Stimulated activated naive B cell treated with anti-CD40 and anti-IgM and Interleukin-4, amounts not matched to agents 10 μg/mL and 1 μg/mL and 100 μg/mL, for 72 hours (primary cell): ENCODE measurements around the gene MROH7.
A peak's percentile ranks its signal among the peaks of the same experiment; 100 is the strongest.

Experiments used
- ATAC-seq, 2 donors: fragments of 150-1000 bp; cut with Tn5 transposase; replicated peaks; 2 replicates each; pipeline ENCODE4 v1.10.0; 2021; ENCODE audit warnings: moderate library complexity in 1 of 2
- DNase-seq: peaks from one replicate; pipeline ENCODE4 v3.0.0; 2021
- H3K27ac Mint-ChIP-seq: one replicate; pipeline ENCODE4 v1.8.0; 2022; ENCODE audit warnings: mild to moderate bottlenecking, mixed read lengths
- H3K27me3 Mint-ChIP-seq, 2 donors: one replicate each; pipeline ENCODE4 v1.8.0; 2022; ENCODE audit warnings: mixed read lengths in 2 of 2
- H3K36me3 Mint-ChIP-seq, 2 donors: one replicate each; pipeline ENCODE4 v1.8.0; 2022; ENCODE audit warnings: mixed read lengths in 2 of 2, mild to moderate bottlenecking in 1 of 2
- H3K4me1 Mint-ChIP-seq, 2 donors: one replicate each; pipeline ENCODE4 v1.8.0; 2022; ENCODE audit warnings: mixed read lengths in 2 of 2, mild to moderate bottlenecking in 1 of 2
- H3K4me3 Mint-ChIP-seq, 2 donors: one replicate each; pipeline ENCODE4 v1.8.0; 2022; ENCODE audit warnings: mild to moderate bottlenecking in 2 of 2, mixed read lengths in 2 of 2, moderate library complexity in 1 of 2
- H3K9me3 Mint-ChIP-seq, 2 donors: one replicate each; pipeline ENCODE4 v1.8.0; 2022; ENCODE audit warnings: mixed read lengths in 2 of 2, mild to moderate bottlenecking in 1 of 2

The MROH7 gene

DNA sequence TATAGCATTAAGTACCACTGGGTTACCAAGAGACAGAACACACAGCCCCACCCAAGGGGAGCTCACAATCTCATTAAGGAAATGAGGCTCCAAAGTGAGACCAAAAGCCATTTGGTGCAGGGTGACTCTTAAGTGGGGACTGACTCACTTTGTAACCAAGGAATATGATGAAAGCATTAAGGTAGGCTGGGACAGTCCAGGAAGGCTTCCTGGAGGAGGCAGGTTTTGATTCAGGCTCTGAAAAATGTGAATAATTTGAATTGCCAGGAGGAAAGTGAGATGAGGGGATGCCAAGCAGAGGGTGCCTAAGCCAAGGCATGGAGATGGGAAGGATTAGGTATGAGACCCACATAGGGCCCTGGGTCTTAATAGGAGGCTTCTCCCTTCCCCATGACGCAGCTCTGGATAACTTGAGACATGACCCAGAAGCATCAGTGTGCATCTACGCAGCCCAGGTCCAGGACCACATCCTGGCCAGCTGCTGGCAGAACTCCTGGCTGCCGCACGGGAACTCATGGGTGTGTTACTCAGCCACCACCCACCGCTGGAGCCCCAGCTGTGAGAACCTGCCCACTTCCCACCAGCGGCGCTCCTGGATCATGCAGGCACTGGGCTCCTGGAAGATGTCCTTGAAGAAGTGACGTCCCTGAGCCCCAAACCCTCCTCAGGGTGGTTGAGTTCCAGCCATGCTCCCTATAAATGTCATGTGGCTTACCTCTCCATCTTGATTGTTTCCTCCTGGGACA lies 68.1 kb downstream of the MROH7 start:
- peaks cover 0 to under 1% of the 10 kb centered on the region in 2 donors for H3K4me1 Mint-ChIP-seq
- H3K27ac Mint-ChIP-seq: no peak overlapping the region
- no peak overlapping the region for H3K4me3 Mint-ChIP-seq
- ATAC-seq (no peak), DNase-seq (no peak)
- H3K9me3 Mint-ChIP-seq: no peaks in the 10 kb centered on the region
- no peaks in the 10 kb centered on the region for H3K36me3 Mint-ChIP-seq
- H3K27me3 Mint-ChIP-seq: peaks cover 17 to 32% of the 10 kb centered on the region in 2 donors

DNA sequence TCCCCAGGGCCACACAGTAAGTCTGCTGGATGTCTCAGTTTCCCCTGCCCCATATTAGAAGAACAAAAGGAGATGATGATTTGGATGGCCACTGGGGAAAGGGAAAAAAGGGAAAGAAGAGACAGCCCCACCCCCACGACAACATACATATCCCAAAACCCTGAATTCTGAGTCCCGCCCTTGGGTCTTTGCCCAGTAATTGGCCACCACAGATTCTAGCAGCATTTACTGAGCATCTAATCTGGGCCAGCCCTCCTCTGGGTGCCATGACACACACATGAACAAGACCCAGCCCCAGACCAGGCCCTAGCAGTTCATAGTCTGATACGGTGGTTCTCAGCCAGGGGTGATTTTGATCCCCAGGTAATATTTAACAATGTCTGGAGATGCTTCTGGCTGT lies 68.8 kb downstream of the MROH7 start:
- Mint-ChIP-seq H3K27ac (no peak overlapping the region), H3K36me3 (no peaks in the 10 kb centered on the region), H3K9me3 (no peaks in the 10 kb centered on the region), H3K4me3 (no peak overlapping the region), H3K27me3 (peaks cover 14 to 32% of the 10 kb centered on the region in 2 donors), H3K4me1 (peaks cover 4 to 8% of the 10 kb centered on the region in 2 donors)
- ATAC-seq (no peak), DNase-seq (no peak)

DNA sequence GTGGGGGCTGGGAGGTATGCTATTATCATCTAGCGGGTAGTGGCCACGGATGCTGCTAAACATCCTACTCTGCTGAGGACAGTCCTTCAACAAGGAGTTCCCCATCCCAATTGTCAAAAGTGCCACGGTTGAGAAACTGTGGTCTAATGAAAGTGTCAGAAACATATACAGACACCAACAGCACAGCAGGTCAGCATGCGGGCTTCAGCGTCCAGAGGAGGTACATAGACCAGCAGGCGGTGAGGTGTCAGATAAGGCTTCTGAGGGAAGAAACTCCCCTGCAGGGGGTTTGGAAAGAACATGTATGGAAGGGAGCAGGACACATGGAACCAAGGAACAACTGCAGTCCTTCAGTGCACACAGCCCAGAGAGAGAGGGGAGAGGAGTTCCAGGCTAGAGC lies 69.3 kb downstream of the MROH7 start:
- Mint-ChIP-seq H3K27me3 (peaks cover 13 to 32% of the 10 kb centered on the region in 2 donors), H3K9me3 (no peaks in the 10 kb centered on the region), H3K4me3 (no peak overlapping the region), H3K27ac (no peak overlapping the region), H3K36me3 (no peaks in the 10 kb centered on the region), H3K4me1 (peaks cover 4 to 9% of the 10 kb centered on the region in 2 donors)
- no peak for ATAC-seq
- DNase-seq: no peak

DNA sequence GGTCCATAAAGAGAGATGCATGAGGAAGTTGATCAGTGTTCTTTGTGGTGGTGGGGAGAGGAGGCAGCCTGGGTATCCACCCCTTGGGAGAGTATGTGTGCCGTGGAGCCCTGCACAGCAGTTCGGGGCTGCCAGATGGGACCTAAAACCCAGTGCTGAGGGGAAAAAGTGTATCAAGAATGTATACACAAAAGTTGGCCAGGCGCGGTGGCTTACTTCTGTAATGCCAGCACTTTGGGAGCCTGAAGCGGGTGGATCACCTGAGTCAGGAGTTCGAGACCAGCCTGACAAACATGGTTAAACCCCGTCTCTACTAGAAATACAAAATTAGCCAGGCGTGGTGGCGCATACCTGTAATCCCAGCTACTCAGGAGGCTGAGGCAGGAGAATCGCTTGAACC lies 70.0 kb downstream of the MROH7 start:
- ATAC-seq (no peak), DNase-seq (no peak)
- Mint-ChIP-seq H3K4me3 (no peak overlapping the region), H3K36me3 (no peaks in the 10 kb centered on the region), H3K27ac (no peak overlapping the region), H3K9me3 (no peaks in the 10 kb centered on the region), H3K27me3 (peaks cover 13 to 32% of the 10 kb centered on the region in 2 donors), H3K4me1 (peaks cover 9 to 16% of the 10 kb centered on the region in 2 donors)

DNA sequence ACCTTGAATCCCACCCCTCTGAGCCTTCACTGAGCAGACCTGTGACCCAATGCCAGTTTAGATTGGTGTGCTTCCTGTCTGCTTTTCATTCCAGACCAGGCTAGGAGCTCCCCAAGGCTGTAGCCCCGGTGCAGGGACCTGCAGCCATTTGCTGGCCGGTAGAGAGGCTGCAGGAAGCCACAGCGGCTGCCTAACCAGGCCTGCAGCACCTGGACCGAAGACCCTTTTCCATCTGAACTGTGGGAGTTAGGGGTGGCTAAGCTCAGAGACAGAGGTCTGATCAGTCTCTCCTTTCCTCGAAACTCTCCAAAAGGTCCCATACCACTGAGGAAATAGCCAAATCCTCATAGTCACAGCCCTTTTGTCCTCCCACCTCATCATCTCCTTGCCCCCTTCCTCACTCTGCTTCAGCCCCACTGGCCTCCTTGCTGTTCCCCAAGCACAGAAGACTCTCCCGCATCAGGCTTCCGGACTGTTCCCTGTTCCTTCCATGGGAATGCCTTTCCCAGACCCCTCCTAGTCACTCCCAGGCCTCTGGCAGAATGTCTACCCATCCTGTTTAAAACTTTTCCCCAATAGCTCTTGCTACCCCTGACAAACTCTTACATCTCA lies 73.4 kb downstream of the MROH7 start:
- Mint-ChIP-seq H3K9me3 (no peaks in the 10 kb centered on the region), H3K4me3 (peak overlapping the region; percentile 89 to 95), H3K4me1 (peaks cover 16 to 38% of the 10 kb centered on the region in 2 donors), H3K27me3 (peaks cover 4 to 8% of the 10 kb centered on the region in 2 donors), H3K36me3 (peaks cover 4 to 12% of the 10 kb centered on the region in 2 donors), H3K27ac (peak overlapping the region; percentile 97)
- ATAC-seq: no peak
- DNase-seq: no peak

DNA sequence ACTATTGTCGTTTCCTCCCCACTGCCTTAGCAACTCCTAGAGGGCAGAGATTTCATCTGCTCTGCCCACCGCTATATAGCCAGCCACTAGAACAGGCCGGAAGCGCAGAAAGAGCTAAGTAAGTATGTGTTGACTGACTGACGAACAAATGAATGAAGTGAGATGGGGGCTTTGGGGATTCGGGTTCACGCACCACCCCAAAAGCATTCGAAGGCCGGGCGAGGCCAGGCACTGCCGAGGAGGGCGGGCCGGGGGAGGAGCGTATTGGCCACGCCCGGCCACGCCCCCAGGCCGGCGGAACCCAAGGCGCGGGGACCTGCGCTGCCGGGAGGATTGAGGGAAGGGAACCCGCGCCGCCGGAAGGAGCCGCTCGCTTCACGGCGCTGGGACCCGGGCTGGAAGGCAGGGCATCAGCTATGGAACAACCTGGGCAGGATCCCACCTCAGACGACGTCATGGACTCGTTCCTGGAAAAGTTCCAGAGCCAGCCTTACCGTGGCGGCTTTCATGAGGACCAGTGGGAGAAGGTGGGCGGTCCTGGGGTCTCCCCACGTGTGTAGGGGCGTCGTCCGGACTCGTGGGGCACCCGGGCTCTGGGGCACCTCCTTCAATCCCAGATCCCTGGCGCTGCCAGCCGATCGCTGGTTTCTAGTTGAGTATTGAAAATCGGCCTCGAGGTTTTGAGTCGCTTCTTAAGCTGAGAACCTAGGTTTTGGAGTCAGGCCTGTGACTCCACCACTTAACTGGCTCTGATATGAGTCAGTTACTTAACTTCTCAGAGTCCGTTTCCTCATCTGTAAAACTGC lies 74.1 kb downstream of the MROH7 start, which contains the start of gene TTC4:
Gene TTC4, plus strand, starts transcription at position 369 of the 806 bp plus-strand sequence. Its CDS starts 48 bp downstream, at position 417.
- H3K27ac Mint-ChIP-seq: peak within 1 kb of the TSS; percentile 97
- peaks cover 0 to 7% of the 10 kb centered on the region in 2 donors for H3K27me3 Mint-ChIP-seq
- DNase-seq: peak; percentile 81
- peaks cover 4 to 12% of the 10 kb centered on the region in 2 donors for H3K36me3 Mint-ChIP-seq
- ATAC-seq: peak; percentile 97 to 99
- peak within 1 kb of the TSS; percentile 89 to 95 for H3K4me3 Mint-ChIP-seq
- H3K9me3 Mint-ChIP-seq: no peaks in the 10 kb centered on the region
- peaks cover 16 to 38% of the 10 kb centered on the region in 2 donors for H3K4me1 Mint-ChIP-seq

DNA sequence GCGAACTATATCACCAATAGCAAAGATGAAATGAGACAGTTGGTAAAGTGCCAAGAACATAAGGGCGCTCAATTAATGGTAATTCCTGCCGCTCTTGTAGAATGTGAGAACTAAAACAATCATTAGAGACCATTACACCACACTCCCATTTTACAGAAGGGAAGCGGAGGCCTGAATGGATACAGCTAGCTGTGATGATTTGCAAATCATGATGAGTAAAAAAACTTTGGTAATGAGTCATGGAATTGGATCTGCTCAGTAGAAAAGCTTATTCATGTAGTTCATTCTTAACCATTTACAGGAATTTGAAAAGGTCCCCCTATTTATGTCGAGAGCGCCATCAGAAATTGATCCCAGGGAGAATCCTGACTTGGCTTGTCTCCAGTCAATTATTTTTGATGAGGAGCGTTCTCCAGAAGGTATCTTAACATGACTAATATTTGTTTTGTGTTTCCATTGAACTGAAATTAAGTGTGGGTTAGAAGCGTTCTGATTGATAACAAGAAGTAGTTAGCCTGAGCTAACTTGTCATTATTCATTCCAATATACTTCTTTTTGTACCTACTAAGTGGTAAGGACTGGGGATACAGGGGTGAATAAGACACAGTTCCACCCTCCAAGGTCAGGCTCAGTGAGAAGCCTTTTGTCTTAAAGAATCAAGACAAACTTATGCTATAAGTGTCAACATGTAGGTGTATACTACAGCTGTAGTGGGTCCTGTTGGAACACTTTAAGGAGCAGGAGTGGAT lies 74.9 kb downstream of the MROH7 start:
- Mint-ChIP-seq H3K27ac (peak overlapping the region; percentile 97), H3K36me3 (peaks cover 5 to 15% of the 10 kb centered on the region in 2 donors), H3K9me3 (no peaks in the 10 kb centered on the region), H3K4me3 (peak overlapping the region; percentile 89 to 95), H3K27me3 (no peaks in the 10 kb centered on the region), H3K4me1 (peaks cover 16 to 38% of the 10 kb centered on the region in 2 donors)
- DNase-seq: no peak
- peak in 1 of 2 donors; percentile 3 for ATAC-seq

DNA sequence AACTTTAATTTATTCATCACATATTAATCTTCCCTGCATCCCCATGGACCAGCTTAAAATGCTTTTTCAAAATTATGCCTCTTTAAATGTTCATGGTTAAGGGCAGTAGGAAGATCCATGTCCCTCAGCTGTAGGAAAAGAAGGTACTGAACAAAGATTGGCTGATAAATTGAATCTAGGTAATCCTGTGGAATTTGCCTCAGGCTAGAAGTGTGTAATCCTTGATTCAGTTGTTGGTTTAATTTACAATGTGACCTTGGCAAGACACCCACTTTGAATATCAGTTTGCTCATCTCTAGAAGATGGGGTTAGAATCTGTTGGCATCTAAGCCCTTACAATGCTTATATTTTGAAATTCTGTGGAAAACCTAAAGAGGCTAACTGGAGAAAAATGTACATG lies 80.1 kb downstream of the MROH7 start:
- Mint-ChIP-seq H3K9me3 (peaks cover 6 to 9% of the 10 kb centered on the region in 2 donors), H3K36me3 (peaks cover 39 to 58% of the 10 kb centered on the region in 2 donors), H3K27me3 (no peaks in the 10 kb centered on the region), H3K4me1 (peaks cover 6 to 26% of the 10 kb centered on the region in 2 donors), H3K27ac (no peak overlapping the region), H3K4me3 (no peak overlapping the region)
- DNase-seq (no peak), ATAC-seq (no peak)

DNA sequence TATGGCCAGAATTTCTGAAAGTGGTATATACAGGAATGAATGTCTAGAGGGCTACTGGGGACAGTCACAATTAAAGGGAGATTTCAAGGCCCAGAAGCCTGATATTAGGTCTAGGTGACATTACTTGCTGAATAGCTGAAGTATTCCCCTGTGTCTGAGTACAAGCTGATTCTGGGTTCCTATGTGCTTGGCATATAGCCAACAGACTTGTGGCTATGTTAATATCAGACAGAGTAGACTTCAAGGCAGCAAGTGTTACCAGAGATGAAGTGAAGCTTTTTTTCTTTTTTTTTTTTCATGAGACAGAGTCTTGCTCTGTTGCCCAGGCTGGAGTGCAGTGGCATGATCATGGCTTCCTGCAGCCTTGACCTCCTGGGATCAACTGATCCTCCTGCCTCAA lies 82.4 kb downstream of the MROH7 start:
- Mint-ChIP-seq H3K4me1 (peaks cover 2 to 11% of the 10 kb centered on the region in 2 donors), H3K27ac (no peak overlapping the region), H3K36me3 (peaks cover 47 to 66% of the 10 kb centered on the region in 2 donors), H3K27me3 (no peaks in the 10 kb centered on the region), H3K9me3 (peaks cover 6 to 9% of the 10 kb centered on the region in 2 donors), H3K4me3 (no peak overlapping the region)
- DNase-seq (no peak), ATAC-seq (no peak)

DNA sequence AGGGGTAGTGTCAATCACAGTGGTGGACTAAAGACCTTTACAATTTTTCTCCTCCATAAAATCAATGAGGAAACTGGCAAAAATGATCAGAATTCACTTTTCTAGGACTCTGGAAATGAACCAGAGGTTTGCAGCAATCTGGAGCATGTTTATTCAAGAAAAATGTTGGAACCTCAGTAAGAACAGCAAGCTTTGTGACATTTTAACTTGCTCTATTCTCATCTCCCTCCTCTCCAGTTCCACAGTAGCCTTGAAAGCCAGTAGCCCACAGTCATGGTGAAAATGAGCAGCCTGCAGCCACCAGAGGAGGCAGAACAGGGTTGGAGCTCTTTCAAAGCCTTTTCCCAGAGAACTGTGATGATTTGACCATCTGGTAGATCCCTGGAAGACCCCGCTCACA lies 83.2 kb downstream of the MROH7 start:
- Mint-ChIP-seq H3K27ac (no peak overlapping the region), H3K4me1 (peaks cover 0 to 6% of the 10 kb centered on the region in 2 donors), H3K9me3 (peaks cover 6 to 9% of the 10 kb centered on the region in 2 donors), H3K27me3 (no peaks in the 10 kb centered on the region), H3K36me3 (peaks cover 49 to 66% of the 10 kb centered on the region in 2 donors), H3K4me3 (no peak overlapping the region)
- no peak for ATAC-seq
- no peak for DNase-seq

DNA sequence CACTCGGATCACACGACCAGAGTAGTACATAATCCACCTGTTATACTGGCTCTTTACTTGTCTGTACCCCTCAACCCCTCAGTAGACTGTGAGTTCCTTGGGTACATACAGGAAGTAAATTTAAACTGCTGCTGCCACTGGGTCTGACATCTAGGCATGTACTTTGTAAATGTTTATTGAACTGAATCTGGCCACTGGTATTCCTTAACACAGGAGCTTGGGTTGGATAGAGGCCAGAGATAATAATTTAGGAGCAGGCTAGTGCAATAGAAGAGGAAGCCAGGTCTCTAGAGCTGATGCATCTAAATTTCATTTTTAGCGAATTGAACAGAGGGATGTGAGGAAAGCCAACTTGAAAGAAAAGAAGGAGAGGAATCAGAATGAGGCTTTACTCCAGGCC lies 86.4 kb downstream of the MROH7 start:
- Mint-ChIP-seq H3K27me3 (no peaks in the 10 kb centered on the region), H3K27ac (no peak overlapping the region), H3K4me1 (peaks cover 0 to 6% of the 10 kb centered on the region in 2 donors), H3K4me3 (no peak overlapping the region), H3K36me3 (peaks cover 54 to 69% of the 10 kb centered on the region in 2 donors), H3K9me3 (peaks cover 6 to 9% of the 10 kb centered on the region in 2 donors)
- DNase-seq (no peak), ATAC-seq (no peak)

DNA sequence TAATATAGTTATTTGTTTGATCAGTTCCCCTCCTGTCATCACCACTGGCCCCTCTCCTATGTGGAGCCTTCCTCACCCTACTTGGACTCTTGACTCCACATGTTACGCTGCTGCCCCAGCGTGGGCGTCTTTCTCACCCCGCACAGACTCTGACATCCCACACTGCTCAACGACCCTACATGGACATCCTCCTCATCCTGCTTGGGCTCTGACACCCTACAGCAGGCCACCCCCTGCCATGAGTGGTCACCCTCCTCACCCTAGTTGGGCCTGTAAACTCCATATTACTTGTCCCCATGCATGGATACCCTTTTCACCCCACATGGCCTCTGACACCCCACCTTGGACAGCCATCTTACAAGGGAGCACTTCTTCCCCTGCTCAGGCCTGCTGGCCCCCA lies 95.1 kb downstream of the MROH7 start:
- no peak for ATAC-seq
- Mint-ChIP-seq H3K36me3 (peaks cover 30 to 44% of the 10 kb centered on the region in 2 donors), H3K9me3 (no peaks in the 10 kb centered on the region), H3K27ac (peak overlapping the region; percentile 7), H3K27me3 (no peaks in the 10 kb centered on the region), H3K4me3 (no peak overlapping the region), H3K4me1 (peaks cover 0 to 3% of the 10 kb centered on the region in 2 donors)
- DNase-seq: no peak

DNA sequence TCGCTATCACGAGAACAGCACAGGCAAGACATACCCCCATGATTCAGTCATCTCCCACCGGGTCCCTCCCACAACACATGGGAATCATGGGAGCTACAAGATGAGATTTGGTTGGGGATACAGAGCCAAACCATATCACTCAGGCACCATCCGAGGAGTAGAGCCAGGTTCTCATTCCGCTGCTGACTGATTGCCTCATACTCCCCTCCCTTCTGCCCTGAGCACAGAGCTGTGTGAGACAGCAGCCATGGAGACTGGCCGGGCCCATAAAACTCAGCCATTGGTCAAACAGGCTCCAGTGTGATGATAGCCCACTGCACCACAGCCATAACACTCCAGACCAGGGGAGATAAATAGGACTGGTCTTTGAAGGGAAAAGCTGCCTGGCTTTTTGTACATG lies 96.7 kb downstream of the MROH7 start:
- no peak overlapping the region for H3K27ac Mint-ChIP-seq

DNA sequence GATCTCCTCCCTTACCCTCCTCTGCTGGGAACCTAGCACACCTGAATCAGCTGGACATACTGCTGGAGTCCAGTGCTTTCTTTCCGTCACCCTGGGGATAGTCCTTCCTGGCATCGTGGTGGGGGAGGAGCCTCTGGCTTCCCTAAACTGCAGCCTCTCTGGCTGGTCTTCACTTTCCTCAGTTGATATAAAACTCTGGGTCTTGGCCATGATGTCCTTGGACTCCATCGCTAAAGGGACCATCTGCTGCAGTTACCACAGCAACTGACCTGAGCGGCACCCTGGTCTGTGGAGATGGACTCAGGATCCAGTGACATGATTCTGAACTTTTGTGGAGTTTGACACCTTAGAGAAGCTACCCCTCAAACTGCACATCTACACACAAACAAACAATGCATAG lies 99.9 kb downstream of the MROH7 start:
- Mint-ChIP-seq H3K4me1 (peaks cover 0 to 3% of the 10 kb centered on the region in 2 donors), H3K4me3 (no peak overlapping the region), H3K36me3 (peaks cover 46 to 63% of the 10 kb centered on the region in 2 donors), H3K9me3 (no peaks in the 10 kb centered on the region), H3K27me3 (no peaks in the 10 kb centered on the region), H3K27ac (peak overlapping the region; percentile 76)
- no peak for ATAC-seq
- no peak for DNase-seq

More for the DNA sequence above, 96.7 kb downstream of the MROH7 start:
- ATAC-seq: no peak
- Mint-ChIP-seq H3K36me3 (peaks cover 38 to 54% of the 10 kb centered on the region in 2 donors), H3K27me3 (no peaks in the 10 kb centered on the region), H3K9me3 (no peaks in the 10 kb centered on the region), H3K4me3 (no peak overlapping the region), H3K4me1 (peaks cover 0 to 3% of the 10 kb centered on the region in 2 donors)
- DNase-seq: no peak
